ENCODE measurements around the gene FRY. TPM values are rescaled to one million over a fixed set of nuclear protein-coding genes. Genes with fewer than 3 reads are reported as not detected.
"Not testable (repeated sequence)": the region's sequence is repeated elsewhere in the genome, so short reads cannot be mapped to it uniquely, and the experiment has no call there.

FRY gene
- total RNA-seq, 1 donor from 2014 or later: 88.8 TPM

- ATAC-seq: no peak
- intact Hi-C loops (cut with DNase I): no loop called here
- no peak for DNase-seq (ENCODE audit: low spot score)
Measured at GRCh38 chr13:32037471-32037870, 5.9 kb downstream of the FRY start.

- intact Hi-C loops (cut with DNase I): no loop called here
Measured at GRCh38 chr13:32038343-32038742, 6.8 kb downstream of the FRY start.

GRCh38 chr13:32039056-32039455, 7.5 kb downstream of the FRY start:
- no peak for DNase-seq (ENCODE audit: low spot score)
- no peak for ATAC-seq
- intact Hi-C loops (cut with DNase I): no loop called here

More at GRCh38 chr13:32038343-32038742, 6.8 kb downstream of the FRY start:
- ATAC-seq (no peak), DNase-seq (ENCODE audit: low spot score) (no peak)

GRCh38 chr13:32039528-32039927, 8.0 kb downstream of the FRY start:
- intact Hi-C loops (cut with DNase I): no loop called here
- no peak for DNase-seq (ENCODE audit: low spot score)
- ATAC-seq: no peak

- no peak for ATAC-seq
- intact Hi-C loops (cut with DNase I): no loop called here
- DNase-seq (ENCODE audit: low spot score): no peak
Measured at GRCh38 chr13:32040052-32040642, 8.6 kb downstream of the FRY start.

GRCh38 chr13:32040689-32041088, 9.1 kb downstream of the FRY start:
- DNase-seq (ENCODE audit: low spot score): no peak
- no peak for ATAC-seq
- intact Hi-C loops (cut with DNase I): no loop called here

GRCh38 chr13:32041429-32041828, 9.9 kb downstream of the FRY start:
- ATAC-seq: no peak
- DNase-seq (ENCODE audit: low spot score): no peak
- intact Hi-C loops (cut with DNase I): no loop called here

- DNase-seq (ENCODE audit: low spot score) (no peak), ATAC-seq (no peak)
- intact Hi-C loops (cut with DNase I): no loop called here
Measured at GRCh38 chr13:32042551-32042950, 11.0 kb downstream of the FRY start.

GRCh38 chr13:32044446-32044845, 12.9 kb downstream of the FRY start:
- intact Hi-C loops (cut with DNase I): no loop called here
- no peak for ATAC-seq
- DNase-seq (ENCODE audit: low spot score): no peak

- ATAC-seq: no peak
- DNase-seq (ENCODE audit: low spot score): no peak
- intact Hi-C loops (cut with DNase I): no loop called here
Measured at GRCh38 chr13:32045537-32045936, 14.0 kb downstream of the FRY start.

GRCh38 chr13:32045982-32046785, 14.6 kb downstream of the FRY start:
- ATAC-seq (peak; percentile 87), DNase-seq (ENCODE audit: low spot score) (no peak)
- intact Hi-C loops (cut with DNase I): no loop called here

- DNase-seq (ENCODE audit: low spot score): no peak
- no peak for ATAC-seq
- intact Hi-C loops (cut with DNase I): no loop called here
Measured at GRCh38 chr13:32047088-32047487, 15.5 kb downstream of the FRY start.

- intact Hi-C loops (cut with DNase I): no loop called here
- ATAC-seq: no peak
- no peak for DNase-seq (ENCODE audit: low spot score)
Measured at GRCh38 chr13:32047793-32048192, 16.2 kb downstream of the FRY start.

GRCh38 chr13:32048816-32049215, 17.2 kb downstream of the FRY start:
- intact Hi-C loops (cut with DNase I): no loop called here
- no peak for ATAC-seq
- DNase-seq (ENCODE audit: low spot score): no peak

- no peak for ATAC-seq
- intact Hi-C loops (cut with DNase I): no loop called here
- no peak for DNase-seq (ENCODE audit: low spot score)
Measured at GRCh38 chr13:32051156-32051555, 19.6 kb downstream of the FRY start.

GRCh38 chr13:32056316-32056715, 24.7 kb downstream of the FRY start:
- intact Hi-C loops (cut with DNase I): no loop called here
- DNase-seq (ENCODE audit: low spot score) (no peak), ATAC-seq (no peak)

- ATAC-seq; DNase-seq (ENCODE audit: low spot score); intact Hi-C loops (cut with DNase I): not testable (repeated sequence)
Measured at GRCh38 chr13:32057325-32057724, 25.8 kb downstream of the FRY start.

GRCh38 chr13:32059511-32059984, 28.0 kb downstream of the FRY start:
- intact Hi-C loops (cut with DNase I): no loop called here
- DNase-seq (ENCODE audit: low spot score): no peak
- no peak for ATAC-seq

GRCh38 chr13:32060401-32060878, 28.9 kb downstream of the FRY start:
- no peak for ATAC-seq
- intact Hi-C loops (cut with DNase I): no loop called here
- DNase-seq (ENCODE audit: low spot score): no peak

GRCh38 chr13:32063619-32064233, 32.2 kb downstream of the FRY start:
- no peak for DNase-seq (ENCODE audit: low spot score)
- intact Hi-C loops (cut with DNase I): no loop called here

More at GRCh38 chr13:32063619-32064233, 32.2 kb downstream of the FRY start:
- ATAC-seq: no peak
